T-helper 2 cell treated with Interferon-gamma antibody and Interleukin-4, amounts not matched to agents 5 μg/mL and 100 μg/mL, for 36 hours (primary cell): ENCODE measurements around the gene SRBD1.

ENCODE experiments used
- DNase-seq: peaks from one replicate; pipeline ENCODE4 v3.0.0; 2021; ENCODE audit warnings: low spot score
- H3K27ac Mint-ChIP-seq: one replicate; pipeline ENCODE4 v1.8.0; 2021; ENCODE audit warnings: mild to moderate bottlenecking, mixed read lengths
- H3K27me3 Mint-ChIP-seq: one replicate; pipeline ENCODE4 v1.8.0; 2021; ENCODE audit warnings: low read depth, mixed read lengths
- H3K36me3 Mint-ChIP-seq: one replicate; pipeline ENCODE4 v1.8.0; 2021; ENCODE audit warnings: low read depth, mixed read lengths
- H3K4me1 Mint-ChIP-seq: one replicate; pipeline ENCODE4 v1.8.0; 2021; ENCODE audit warnings: low read depth, mixed read lengths
- H3K4me3 Mint-ChIP-seq: one replicate; pipeline ENCODE4 v1.8.0; 2022; ENCODE audit warnings: mild to moderate bottlenecking, moderate library complexity, mixed read lengths
- H3K9me3 Mint-ChIP-seq: one replicate; pipeline ENCODE4 v1.8.0; 2021; ENCODE audit warnings: mixed read lengths

The SRBD1 gene

DNA sequence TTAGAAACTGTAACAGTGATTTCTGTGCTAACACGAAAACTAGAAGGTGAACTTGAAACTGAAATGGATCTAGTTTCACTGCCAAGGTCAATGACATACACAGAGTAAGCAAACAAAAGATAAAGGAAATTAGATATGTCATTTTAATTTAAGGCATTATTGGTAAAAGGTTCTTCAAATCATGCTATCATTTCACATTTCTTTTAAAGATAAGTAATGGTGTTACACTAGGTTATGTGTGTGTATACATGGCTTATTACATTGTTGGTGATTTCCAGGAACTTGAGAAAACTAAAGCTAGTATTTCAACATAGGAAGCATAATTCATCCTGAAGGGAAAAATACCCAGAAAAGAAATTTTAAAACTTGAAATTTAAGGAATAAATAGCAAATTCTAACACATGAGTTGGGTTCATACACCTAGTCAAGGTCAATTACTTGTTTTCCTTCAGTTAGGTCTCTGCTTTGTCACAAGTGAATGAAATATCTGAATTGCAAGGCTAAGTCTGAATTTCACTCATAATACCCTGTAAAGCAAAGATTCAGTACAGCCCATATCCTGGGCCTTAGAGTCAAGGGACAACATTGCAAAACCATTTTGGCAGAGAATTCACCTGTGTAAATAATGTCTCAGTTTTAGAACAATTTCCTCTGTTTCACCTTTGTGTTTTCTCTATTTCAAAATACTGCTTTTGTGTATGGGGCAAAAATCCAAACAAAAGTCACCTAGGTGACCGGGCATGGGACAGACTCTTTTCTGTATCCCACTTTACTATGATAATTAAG, 141.6 kb downstream of the SRBD1 start:
- Mint-ChIP-seq H3K36me3 (no peaks in the 10 kb centered on the region), H3K27me3 (no peaks in the 10 kb centered on the region), H3K27ac (no peak overlapping the region), H3K4me3 (no peak overlapping the region), H3K9me3 (no peaks in the 10 kb centered on the region), H3K4me1 (no peaks in the 10 kb centered on the region)
- DNase-seq = no peak

DNA sequence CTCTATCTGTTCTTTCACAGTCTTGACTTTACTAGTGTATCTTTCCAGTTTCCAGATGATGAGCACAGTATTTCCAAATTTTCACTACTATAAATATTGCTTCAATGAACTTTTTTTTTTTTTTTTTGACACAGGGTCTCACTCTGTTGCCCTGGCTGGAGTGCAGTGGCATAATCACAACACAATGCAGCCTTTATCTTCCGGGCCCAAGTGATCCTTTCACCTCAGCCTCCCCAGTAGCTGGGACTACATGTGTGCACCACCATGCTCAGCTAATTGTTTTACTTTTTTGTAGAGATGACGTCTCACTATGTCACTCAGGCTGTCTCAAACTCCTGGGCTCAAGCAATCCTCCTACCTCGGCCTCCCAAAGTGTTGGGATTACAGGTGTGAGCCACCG, 142.8 kb downstream of the SRBD1 start:
- no peaks in the 10 kb centered on the region for H3K36me3 Mint-ChIP-seq
- H3K27me3 Mint-ChIP-seq = no peaks in the 10 kb centered on the region
- H3K27ac Mint-ChIP-seq = no peak overlapping the region
- no peak overlapping the region for H3K4me3 Mint-ChIP-seq
- DNase-seq = no peak
- H3K4me1 Mint-ChIP-seq = no peaks in the 10 kb centered on the region
- no peaks in the 10 kb centered on the region for H3K9me3 Mint-ChIP-seq

DNA sequence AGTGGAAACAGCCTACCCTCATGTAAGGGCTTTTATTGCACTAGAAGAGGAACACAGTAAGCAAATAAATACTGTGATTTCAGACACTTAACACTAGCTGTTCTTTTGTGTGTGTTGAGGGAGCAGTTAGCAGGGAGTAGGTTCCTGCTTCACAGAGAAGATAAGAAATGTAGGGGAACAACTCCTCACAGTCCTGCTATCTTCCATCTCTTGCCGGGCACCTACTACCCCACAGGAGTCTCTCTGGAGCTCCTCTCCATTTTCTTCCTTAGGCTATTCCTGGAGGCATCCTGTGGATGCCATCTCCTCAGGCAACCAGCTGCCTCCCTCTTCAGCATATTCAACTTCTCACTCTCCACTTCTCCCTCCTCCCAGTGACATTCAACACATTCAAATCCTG, 145.0 kb downstream of the SRBD1 start:
- no peaks in the 10 kb centered on the region for H3K27me3 Mint-ChIP-seq
- peaks cover 3% of the 10 kb centered on the region for H3K36me3 Mint-ChIP-seq
- no peaks in the 10 kb centered on the region for H3K4me1 Mint-ChIP-seq
- no peaks in the 10 kb centered on the region for H3K9me3 Mint-ChIP-seq
- no peak overlapping the region for H3K4me3 Mint-ChIP-seq
- DNase-seq = no peak
- H3K27ac Mint-ChIP-seq = no peak overlapping the region

DNA sequence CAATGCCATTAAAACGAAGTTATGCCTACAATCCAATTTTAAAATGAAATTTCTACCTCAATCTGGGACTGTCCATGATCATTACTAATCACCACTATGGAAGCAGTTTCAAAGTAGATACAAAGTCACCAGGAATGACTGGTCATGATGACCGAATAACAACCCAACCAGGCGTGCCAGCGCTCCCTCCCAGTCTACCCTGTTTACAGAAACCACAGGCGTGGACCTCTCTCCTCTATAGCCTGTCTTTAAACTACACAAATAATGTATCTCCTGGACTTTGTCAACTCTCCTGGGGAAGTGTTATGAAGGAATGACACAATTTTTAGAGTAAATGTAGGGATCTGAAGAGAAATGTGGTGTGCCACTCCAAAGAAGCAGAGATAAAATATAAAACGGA, 150.2 kb downstream of the SRBD1 start:
- no peaks in the 10 kb centered on the region for H3K9me3 Mint-ChIP-seq
- no peak overlapping the region for H3K4me3 Mint-ChIP-seq
- no peaks in the 10 kb centered on the region for H3K4me1 Mint-ChIP-seq
- no peak overlapping the region for H3K27ac Mint-ChIP-seq
- peaks cover 6% of the 10 kb centered on the region for H3K36me3 Mint-ChIP-seq
- no peak for DNase-seq
- H3K27me3 Mint-ChIP-seq = no peaks in the 10 kb centered on the region

DNA sequence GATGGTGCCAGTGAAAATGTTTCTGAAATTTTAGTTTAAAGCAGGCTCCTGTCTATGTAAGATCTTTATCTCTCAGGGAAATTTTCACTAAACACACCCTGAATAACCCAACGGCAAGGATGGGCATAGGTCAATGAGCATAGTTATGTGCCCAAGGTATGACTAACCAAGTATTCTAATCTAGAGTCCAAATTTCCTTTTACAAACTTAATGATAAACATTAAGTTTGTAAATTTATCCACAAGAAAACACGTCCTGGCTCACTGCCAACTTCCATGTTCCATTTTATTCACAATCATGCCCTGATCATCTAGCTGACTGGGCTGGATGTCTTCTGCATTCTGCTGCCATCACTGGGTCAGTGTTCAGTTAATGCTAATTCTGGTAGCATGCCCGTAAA, 151.2 kb downstream of the SRBD1 start:
- H3K4me1 Mint-ChIP-seq = no peaks in the 10 kb centered on the region
- H3K4me3 Mint-ChIP-seq = no peak overlapping the region
- no peak overlapping the region for H3K27ac Mint-ChIP-seq

DNA sequence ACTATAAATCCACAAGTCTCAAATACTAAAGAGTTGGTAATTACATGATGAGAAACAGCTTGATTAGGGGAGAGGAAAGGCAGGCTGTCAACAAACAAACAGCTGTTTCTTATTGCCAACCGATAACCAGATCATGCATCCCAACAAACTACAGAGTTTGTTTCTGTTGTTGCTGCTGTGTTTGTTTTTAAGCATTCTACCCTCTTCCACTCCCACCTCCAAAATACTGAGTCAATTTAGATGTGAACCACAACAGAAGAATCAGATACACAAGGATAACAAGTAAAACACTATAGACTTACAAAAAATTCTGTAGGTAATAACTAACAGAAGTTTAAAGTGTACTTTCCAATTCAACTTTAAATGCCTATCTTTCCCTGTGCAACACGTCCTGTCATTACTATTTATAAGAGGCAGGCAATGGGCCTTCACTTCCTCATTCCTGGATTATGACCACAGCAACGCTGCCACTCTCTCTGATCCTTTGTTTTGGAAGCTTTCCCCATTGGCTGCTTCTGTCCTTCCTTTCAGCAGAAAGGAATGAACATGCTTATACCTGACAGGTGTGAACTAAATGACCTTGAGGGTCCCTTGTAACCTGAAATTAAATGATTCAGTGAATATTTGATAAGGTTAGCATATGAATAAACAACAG, 152.0 kb downstream of the SRBD1 start:
- H3K9me3 Mint-ChIP-seq = no peaks in the 10 kb centered on the region
- H3K27ac Mint-ChIP-seq = no peak overlapping the region
- no peak overlapping the region for H3K4me3 Mint-ChIP-seq
- no peak for DNase-seq
- no peaks in the 10 kb centered on the region for H3K4me1 Mint-ChIP-seq
- H3K27me3 Mint-ChIP-seq = no peaks in the 10 kb centered on the region
- H3K36me3 Mint-ChIP-seq = peaks cover 6% of the 10 kb centered on the region

More for the DNA sequence above, 151.2 kb downstream of the SRBD1 start:
- Mint-ChIP-seq H3K9me3 (no peaks in the 10 kb centered on the region), H3K36me3 (peaks cover 6% of the 10 kb centered on the region), H3K27me3 (no peaks in the 10 kb centered on the region)
- DNase-seq = no peak

DNA sequence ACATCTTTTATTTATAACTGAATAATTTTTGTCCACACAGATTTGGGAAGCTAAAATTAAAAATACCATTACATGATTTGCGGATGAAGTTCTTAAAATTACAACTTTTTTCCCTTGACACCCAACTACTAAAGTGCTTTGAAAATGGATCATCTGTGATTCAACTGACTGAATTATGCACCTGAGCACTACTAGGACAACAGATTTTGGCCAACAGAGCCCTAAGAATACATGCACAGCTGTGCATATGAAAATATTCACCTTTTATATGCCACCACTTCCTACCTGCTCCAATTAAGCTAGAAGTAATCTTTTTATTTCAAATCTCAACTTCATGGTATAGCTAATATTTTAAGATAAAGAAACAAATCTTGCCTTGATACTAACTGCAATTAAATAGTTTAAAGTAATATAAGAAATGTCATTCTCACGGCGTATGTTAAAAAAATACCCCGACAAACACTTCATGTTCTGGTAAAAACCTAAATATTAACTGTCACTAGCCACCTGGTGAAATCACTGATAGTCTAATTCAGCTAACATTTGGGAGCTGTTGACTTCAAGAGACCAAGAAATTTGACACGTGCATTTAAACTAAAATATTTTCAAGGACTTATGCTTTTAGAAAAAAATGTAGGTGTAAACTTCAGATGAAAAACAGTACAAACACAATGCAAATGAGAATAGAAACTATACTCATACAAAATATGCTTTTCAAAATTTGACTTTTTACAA, 153.7 kb downstream of the SRBD1 start:
- Mint-ChIP-seq H3K36me3 (peaks cover 6% of the 10 kb centered on the region), H3K27ac (no peak overlapping the region), H3K4me1 (peaks cover 2% of the 10 kb centered on the region), H3K4me3 (no peak overlapping the region), H3K9me3 (no peaks in the 10 kb centered on the region), H3K27me3 (no peaks in the 10 kb centered on the region)
- no peak for DNase-seq

DNA sequence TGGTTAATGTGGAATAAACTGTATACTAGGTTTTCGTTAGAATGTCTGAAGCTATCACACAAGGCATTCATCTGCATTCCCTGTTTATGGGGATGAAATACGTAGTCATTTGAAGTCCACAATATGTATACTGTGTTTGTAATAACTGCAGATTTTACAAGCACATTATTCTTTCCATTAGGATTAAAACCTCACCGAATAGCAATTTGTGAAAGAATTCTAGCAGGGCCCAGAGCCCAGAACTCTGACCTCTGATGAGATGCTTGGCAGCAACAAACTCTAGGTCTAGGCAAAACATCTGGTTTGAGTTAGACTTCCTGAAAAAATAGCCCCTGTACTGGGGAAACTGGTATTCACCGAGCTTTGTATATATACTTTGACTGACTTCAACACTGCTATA, 158.2 kb downstream of the SRBD1 start:
- Mint-ChIP-seq H3K36me3 (no peaks in the 10 kb centered on the region), H3K4me3 (no peak overlapping the region), H3K4me1 (peaks cover 2% of the 10 kb centered on the region), H3K9me3 (no peaks in the 10 kb centered on the region), H3K27me3 (peaks cover 3% of the 10 kb centered on the region), H3K27ac (no peak overlapping the region)
- no peak for DNase-seq

DNA sequence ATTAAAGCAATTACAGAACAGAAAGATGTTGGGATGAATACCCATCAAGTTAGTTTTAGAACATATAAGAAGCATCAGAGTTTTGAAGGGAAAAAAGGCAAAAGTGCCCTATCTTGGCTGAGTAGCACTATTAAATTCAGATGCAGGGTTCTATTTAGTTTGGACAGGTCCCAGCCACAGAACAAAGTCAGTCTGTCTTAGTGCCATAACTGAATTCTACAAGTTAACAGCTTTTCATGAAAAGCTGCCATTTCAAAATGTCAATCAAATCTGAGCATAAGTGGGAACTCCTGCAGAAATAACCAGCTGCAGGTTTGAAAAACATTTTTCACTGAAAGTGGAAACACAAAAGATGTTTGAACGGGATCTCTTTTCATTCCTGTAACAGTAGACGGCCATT, 160.4 kb downstream of the SRBD1 start:
- H3K9me3 Mint-ChIP-seq = no peaks in the 10 kb centered on the region
- no peak overlapping the region for H3K4me3 Mint-ChIP-seq
- H3K36me3 Mint-ChIP-seq = no peaks in the 10 kb centered on the region
- peaks cover 3% of the 10 kb centered on the region for H3K27me3 Mint-ChIP-seq
- no peak overlapping the region for H3K27ac Mint-ChIP-seq
- H3K4me1 Mint-ChIP-seq = peaks cover 2% of the 10 kb centered on the region
- no peak for DNase-seq

DNA sequence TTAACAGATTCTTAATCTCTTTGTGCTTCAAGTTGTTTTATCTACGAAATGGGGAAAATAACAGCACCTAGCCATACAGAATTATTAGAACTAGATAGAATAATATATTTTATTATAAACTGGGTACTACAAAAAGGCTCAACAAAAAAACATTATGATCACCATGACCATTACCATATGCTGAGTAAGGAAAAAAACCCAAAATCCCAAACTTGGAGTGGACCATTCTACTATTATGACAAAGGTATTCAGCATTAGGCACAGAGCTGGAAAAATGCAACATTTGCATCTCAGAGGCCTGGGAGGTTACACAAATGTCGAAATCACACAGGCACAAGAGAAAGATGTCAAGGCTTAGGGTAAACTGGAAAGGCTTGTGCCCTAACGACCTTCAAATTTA, 162.8 kb downstream of the SRBD1 start:
- no peaks in the 10 kb centered on the region for H3K4me1 Mint-ChIP-seq
- no peaks in the 10 kb centered on the region for H3K9me3 Mint-ChIP-seq
- no peaks in the 10 kb centered on the region for H3K36me3 Mint-ChIP-seq
- H3K4me3 Mint-ChIP-seq = no peak overlapping the region
- no peak overlapping the region for H3K27ac Mint-ChIP-seq
- DNase-seq = no peak
- H3K27me3 Mint-ChIP-seq = peaks cover 3% of the 10 kb centered on the region

DNA sequence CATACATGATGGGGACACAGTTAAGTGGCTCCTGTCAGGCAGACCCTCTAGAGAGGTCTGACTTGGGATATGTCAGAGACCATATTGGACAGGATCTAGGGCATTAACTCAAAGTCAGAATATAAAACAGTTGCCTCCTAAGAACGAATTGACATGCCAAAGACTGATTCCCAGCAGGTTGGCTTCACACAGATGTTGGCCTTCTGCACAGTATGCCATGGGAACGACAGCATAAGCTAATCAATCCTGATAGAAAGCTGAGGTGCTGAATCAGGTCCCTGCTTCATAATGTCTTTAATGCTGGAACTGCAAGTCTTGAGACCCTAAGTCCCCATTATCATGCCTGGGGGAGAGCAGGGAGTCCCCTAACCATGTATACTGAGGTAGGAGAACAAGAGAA, 165.1 kb downstream of the SRBD1 start:
- Mint-ChIP-seq H3K27ac (no peak overlapping the region), H3K4me3 (no peak overlapping the region), H3K36me3 (peaks cover 2% of the 10 kb centered on the region), H3K4me1 (peaks cover 5% of the 10 kb centered on the region), H3K9me3 (no peaks in the 10 kb centered on the region), H3K27me3 (no peaks in the 10 kb centered on the region)
- no peak for DNase-seq

DNA sequence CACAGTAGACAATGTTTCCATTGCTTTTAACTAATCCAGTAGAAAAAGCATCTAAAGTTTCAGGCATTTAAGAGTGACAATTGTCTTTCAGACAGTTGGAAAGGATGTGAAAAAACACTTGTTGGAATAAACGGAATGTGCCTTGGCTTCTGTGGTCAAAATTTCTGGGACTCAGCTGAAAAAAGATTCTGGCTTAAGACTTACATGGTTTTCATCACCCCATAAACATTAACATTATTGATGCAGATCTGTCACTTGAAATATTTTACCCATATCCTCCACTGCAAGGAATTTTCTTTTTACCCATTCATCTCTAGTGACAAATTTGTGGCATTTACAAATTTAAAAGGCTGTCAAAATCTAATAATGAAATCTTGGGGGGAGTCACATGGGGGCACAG, 166.0 kb downstream of the SRBD1 start:
- Mint-ChIP-seq H3K27me3 (no peaks in the 10 kb centered on the region), H3K9me3 (no peaks in the 10 kb centered on the region), H3K4me3 (no peak overlapping the region), H3K4me1 (peaks cover 5% of the 10 kb centered on the region), H3K36me3 (peaks cover 2% of the 10 kb centered on the region), H3K27ac (no peak overlapping the region)
- no peak for DNase-seq

DNA sequence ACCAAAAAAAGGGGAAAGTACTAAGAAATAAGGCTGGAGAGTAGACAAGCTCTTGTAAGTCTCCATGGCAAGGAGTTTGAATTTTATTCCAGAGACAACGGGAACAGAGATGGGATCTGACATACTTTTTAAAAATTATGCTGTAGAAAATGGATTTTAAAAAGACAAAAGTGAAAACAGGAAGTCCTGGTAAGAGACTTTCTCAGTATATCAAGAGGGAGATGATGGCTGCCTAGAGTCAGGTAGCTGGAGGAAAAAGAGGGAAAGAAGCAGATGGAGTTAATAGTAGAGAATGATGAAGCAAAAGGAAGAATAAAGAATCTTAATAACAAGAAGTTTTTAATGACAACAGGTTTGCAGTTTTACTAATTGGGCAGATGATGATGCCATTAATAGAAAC, 168.1 kb downstream of the SRBD1 start:
- H3K4me1 Mint-ChIP-seq = peaks cover 5% of the 10 kb centered on the region
- H3K27ac Mint-ChIP-seq = no peak overlapping the region
- DNase-seq = no peak
- H3K36me3 Mint-ChIP-seq = peaks cover 2% of the 10 kb centered on the region
- H3K4me3 Mint-ChIP-seq = no peak overlapping the region
- no peaks in the 10 kb centered on the region for H3K27me3 Mint-ChIP-seq
- no peaks in the 10 kb centered on the region for H3K9me3 Mint-ChIP-seq

DNA sequence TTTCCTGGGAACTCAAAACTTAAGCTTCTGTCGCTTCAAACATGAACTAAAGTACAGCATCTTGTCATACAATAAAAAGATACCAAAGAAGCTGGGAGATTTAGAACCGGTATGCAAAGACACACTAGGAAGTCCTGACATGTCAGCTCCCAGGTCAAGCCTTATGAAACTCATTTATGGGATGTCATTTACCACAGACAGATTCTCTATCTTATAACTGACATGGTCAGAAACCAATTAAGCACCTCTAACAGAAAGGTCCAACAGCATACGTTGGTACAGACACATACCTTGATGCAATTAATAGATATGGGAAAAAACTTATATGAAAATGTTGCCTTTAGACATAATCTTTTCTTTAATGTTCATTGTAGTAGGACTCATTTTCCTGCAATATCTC, 169.0 kb downstream of the SRBD1 start:
- Mint-ChIP-seq H3K36me3 (peaks cover 5% of the 10 kb centered on the region), H3K4me1 (peaks cover 5% of the 10 kb centered on the region), H3K9me3 (peaks cover 7% of the 10 kb centered on the region), H3K4me3 (no peak overlapping the region), H3K27ac (no peak overlapping the region), H3K27me3 (no peaks in the 10 kb centered on the region)
- no peak for DNase-seq
